Effector CD8-positive, alpha-beta T cell (primary cell): ENCODE measurements around the gene JMJD1C.
A peak's percentile ranks its signal among the peaks of the same experiment; 100 is the strongest.
"Not testable (repeated sequence)": the region's sequence is repeated elsewhere in the genome, so short reads cannot be mapped to it uniquely, and the experiment has no call there.

Source experiments
- DNase-seq: peaks from one replicate; lab custom pipeline; 2025; lab: John Stamatoyannopoulos, UW

Gene JMJD1C

DNA sequence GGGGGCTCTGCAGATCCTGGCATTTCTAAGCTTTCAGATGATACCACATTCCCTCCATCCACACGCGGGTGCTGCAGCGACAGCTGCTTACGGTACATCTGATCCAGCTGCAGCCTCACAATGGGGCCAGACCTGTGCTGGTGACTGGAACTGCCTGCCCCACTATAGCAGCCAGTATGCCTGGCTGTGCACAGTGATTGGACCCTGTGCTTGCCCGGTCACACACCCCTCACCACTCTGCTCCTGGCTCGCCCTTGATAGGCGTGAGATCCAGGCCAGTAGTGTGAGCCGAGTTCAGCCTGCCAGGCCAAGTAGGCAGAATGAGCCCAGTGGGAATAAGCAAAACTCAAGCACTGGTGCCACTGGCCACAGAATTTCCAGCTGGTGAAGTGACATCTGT is 167.8 kb downstream of the JMJD1C start:
- DNase-seq = no peak

DNA sequence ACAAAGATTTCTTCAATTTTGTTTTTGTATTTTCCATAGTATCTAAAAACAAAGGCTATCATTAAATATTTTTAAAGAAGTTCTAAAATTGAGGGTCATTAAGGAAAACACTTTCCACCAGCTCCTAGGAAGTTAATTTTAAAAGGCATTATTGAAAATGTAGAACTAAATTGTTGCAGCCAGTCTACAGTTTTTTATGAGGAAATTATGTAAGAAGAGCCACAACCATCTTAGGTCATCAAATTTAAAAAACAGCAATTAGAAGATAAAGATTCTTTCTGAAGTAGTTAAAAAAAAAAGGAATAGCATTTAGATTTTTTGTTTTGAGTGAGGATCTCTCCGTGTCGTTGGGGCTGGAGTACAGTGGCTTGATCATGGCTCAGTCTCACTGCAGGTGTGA is 171.0 kb downstream of the JMJD1C start:
- no peak for DNase-seq

DNA sequence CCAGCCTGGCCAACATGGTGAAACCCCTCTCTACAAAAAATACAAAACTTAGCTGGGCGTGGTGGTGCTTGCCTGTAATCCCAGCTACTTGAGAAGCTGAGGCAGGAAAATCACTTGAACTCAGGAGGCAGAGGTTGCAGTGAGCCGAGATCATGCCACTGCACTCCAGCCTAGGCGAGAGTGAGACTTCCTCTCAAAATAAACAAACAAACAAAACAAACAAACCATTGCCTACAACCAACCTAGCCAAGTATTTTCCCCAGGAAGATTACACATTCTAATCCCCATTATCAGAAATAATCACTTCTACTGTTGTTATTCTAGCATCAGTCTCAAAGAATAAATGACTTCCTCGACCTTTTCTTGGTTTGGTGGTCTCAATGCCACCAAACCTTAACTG is 172.9 kb downstream of the JMJD1C start:
- DNase-seq = not testable (repeated sequence)

DNA sequence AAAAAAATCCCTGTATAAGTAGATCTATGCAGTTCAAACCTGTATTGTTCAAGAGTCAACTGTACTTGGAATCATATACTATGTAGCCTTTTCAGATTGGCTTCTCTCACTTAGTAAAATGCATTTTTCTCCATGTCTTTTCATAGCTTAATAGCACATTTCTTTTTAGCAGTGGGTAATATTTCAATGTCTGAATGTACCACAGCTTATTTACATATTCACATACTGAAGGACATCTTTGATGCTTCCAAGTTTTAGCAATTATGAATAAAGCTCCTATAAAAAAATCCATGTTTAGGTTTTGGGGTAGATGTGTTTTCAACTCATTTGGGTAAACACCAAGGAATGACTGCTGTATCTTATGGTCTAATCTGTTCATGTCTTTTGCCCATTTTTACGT is 177.6 kb downstream of the JMJD1C start:
- DNase-seq = no peak

DNA sequence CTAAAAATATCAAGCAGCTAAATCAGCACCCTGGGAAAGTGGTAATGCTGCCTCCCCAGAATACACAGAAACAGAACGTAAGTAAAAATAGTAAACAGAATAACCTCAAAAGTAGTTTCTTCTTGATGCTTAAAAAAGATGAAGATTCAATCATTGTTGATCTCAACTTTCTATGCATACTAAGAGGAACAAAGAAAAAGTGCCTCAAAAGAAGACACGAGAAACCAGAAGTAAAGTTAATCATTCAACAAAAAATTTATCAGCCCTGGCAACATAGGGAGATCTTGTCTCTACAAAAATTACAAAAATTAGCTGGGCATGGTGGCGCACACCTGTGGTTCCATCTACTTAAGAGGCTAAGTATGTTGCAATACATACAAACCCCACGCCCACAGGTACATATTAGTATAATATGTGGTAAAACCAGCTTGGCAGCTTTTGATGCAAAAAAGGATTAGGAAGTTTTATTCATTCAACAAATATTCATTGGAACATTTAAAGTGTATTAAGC is 179.0 kb downstream of the JMJD1C start:
- no peak for DNase-seq

DNA sequence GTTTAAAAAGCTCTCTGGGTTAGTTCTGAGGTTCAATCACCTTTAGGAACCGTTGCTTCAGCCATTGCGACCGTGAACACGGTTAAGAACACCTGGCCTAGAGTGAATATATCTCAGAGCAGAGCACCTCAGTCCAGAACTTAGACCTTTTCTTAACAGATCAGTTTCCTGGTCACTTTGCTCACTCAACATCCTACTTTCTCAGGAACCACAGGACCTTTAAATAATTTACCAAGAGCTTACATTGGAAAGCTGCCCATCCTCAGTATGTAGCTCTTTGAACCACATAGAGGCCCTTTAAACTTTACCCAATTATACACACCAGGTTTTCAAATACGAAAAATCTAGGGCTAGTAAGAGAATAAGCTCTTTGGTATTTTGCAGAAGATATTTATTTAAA is 179.4 kb downstream of the JMJD1C start:
- DNase-seq = no peak

DNA sequence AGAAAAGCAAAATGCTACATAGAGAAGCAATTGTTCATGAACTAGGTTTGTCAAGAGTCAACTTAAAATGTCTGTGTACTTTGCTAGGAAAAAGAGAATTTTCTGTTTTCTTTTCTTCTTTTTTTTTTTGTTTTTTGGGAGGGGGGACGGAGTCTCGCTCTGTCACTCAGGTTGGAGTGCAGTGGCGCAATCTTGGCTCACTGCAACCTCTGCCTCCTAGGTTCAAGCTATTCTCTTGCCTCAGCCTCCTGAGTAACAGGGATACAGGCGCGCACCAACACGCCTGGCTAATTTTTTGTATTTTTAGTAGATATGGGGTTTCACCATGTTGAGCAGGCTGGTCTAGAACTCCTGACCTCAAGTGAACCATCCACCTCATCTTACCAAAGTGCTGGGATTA is 181.9 kb downstream of the JMJD1C start:
- DNase-seq = not testable (repeated sequence)

DNA sequence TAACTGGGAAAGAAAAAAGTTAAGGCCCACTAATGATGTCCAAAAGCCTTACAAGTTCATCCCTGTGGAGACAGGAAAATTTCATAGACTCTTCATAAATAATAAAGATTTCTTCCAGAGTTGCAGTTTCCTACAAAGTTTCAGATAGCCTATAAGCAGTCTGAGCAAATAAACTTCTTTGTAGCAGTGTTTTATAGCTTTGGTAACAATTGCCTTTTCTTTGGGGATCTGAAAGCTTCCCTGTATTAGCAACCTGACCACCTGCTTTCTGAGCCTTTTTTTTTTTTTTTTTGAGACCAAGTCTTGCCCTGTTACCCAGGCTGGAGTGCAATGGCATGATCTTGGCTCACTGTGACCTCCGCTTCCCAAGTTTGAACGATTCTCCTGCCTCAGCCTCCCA is 182.7 kb downstream of the JMJD1C start:
- no peak for DNase-seq

DNA sequence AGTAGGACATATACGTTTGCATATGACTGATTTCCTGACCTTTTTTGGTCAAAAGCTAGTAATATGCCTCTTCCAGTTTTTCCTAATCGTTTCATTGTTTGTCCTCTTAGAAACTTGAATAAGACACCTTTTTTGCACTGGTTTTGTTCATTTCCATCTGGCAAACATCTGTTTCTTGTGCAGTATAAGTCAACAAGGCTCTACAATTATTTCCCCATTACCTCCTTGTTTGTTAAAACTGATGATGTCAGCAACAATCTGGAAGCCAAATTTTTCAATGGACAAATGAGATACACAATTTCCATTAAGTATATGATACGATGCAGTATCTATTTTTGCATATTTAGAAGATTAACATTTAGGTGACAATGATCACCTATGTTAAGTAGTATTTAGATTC is 183.8 kb downstream of the JMJD1C start:
- no peak for DNase-seq

DNA sequence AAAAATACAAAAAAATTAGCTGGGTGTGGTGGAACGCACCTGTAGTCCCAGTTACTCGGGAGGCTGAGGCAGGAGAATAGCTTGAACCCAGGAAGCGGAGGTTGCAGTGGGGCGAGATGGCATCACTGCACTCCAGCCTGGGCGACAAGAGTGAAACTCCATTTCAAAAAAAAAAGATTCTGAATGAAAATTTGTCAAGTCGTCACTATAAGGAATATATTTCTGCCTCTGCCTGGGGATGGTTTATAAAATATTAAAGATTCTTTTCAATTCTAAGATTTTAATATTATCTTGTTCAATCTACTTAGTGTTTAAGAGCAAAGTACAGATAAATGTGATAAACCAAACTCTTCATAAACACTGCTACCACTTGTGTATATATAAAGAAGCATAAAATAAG is 185.4 kb downstream of the JMJD1C start:
- DNase-seq = no peak

DNA sequence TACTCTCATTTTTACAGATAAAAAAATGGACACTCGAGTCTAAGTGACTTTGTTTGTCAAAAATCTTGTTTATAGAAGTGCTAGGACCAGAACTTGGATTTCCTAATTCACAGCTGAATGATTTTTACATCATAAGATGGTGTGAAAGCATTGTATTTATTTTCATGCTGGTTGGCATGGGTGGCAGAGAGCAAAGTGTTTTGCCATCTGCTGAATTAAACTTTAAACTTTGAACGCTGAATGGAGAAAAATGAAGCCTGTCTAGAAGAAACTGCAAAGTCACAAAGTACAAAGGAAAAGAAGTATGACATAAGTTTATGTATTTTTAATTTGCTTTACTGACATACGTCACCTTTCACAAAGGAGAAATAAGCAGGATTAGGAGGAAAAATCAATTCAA is 190.7 kb downstream of the JMJD1C start:
- no peak for DNase-seq

DNA sequence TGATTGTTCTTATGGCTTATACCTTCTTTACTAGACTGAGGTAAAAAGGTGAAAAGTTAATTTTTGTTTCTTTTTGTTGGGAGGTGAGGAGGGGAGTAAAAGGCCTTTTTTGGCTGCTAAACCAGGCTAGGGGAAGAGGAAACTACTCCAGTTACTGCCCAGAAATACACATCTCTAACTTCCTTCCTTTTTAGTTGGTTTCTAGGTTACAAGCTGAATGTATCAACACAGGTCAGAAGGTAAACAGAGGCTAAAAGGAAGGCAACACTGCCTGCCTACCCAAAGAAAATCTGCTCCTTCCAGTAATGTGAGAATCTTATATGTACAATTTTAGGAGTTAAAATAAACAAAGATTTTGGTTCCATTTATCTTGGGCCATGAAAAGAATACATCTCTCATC is 192.2 kb downstream of the JMJD1C start:
- DNase-seq = no peak

DNA sequence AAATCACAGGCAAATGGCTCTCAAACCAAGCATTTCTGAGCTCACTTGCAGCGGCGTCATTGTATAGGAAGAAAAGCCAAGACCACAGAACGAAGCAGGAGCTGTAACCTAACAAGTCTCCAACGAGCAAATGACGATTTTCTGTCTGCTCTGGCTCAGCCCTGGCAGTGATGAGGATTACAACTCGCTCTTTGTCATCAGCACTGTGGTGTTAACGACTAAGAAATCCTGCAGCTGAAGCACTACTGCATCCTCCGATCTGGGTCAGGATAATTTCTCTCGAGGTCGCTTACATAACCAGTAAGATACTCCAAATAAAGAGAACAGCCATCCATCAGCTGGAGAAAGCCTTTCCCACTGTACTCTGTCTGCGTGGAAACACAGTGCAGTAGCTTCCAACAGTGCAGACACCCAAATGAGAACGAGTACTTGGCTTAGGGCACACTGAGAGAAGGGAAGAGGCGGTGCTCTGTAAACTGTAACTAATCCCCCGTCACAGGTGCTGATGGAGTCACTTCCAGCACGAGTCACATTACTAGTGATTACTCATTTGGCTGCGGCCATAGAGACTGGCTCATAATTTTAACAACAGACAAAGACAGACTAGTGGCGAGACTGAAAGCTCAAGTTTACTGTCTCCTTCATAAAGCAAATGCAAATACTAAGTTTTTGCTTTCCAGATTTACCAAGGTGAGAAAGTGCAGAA is 196.8 kb downstream of the JMJD1C start:
- peak; percentile 62 for DNase-seq

DNA sequence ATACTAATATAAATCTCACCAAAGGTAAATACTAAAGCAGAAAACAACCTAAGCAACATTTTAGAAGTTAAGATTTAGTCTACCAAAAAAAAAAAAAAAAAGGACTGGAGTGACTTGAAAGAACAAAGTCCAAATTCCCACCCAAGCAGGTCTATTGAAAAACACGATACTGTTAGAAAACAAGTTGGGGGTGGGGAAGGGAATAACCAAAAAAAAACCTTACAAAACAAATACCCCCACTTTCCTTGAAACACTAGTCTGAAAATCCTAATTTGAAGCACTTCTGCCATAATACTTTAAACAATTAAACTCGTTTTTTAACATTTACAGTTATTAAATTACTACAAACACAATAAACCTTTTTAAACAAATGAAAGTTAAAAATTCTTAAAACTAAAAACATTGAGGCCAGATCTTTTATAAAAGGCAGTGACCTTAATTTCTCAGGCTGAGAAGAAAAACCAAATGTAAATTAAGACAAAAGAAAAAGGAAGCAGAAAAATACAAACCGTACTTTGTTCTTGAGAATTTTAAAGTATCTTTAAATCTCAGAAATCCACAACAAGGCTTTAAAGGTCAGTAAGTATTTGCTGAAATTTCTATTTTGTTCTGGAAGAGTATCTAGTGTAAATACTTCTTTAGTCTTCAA is 197.5 kb downstream of the JMJD1C start:
- DNase-seq = no peak

DNA sequence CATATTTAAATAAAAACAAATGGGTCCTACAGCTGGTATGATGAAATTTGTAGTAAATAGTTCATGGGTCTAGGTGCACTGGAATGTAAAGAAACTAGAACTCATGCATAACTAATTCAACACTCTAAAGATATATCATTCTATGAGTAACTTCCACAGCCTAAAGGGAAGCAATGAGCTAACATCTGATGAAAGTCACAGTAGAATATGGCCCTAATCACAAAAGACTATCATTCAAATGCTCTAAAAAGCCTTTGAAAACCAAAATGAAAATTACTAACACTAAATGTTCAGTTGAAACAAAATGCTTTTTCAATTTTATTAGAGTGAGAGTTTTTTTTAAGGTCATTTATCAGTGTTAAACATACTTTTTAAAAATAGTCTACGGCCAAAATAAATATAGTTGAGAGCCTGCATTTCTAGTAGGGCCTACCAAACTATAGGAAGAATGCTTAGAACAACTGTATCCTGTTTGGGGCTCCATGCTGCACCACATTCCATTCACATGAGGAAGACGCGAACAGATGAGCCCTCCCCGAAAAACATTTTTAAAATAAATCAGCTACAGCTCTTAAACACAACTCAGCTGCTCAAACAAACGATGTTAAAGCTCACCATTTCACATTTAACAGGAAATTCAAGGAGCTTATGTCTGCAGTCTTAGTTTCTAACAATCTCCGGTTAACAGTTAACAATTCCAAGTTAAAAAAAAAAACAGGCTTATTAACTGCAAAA is 198.2 kb downstream of the JMJD1C start:
- DNase-seq = no peak

DNA sequence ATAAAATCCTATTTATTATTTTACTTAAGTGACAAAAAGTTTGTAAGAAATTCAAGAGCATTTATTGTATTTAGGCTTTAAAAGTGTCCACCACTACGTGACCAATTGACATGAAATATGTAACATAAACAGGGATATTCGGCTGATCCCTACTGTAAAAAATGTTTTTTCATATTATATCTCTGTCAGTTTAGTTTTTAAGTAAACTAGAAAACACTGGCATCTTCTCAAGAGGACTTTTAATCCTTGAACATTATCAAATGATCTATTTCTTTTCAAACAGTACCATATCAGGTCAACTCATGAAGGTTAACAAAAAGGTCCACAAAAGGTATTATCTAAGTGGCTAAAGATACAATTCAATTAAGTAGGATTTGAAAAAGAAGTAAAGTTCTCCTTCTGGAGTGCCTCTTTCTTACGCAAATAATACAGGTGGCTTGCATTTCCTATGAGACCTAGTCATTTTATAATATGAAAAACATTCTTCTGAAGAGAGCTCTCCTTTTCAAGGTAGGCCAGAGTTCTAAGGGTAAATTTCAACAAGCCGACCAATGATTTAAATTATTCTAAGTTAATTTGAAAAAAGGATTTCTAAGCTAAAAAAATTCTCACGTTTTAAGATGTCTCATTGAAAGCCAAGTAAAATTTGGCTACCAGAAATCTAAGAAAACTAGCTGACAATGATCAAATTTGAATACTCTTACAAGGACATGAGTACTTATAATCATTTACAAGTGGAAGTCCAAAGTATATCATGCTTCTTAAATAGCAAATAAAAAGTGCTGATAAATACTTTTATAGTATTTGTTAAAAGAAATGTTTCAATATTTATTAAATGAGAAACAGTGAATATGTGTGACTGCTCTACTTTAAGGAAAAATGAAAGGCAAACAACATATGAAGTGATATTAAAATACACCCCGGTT is 199.1 kb downstream of the JMJD1C start:
- no peak for DNase-seq

DNA sequence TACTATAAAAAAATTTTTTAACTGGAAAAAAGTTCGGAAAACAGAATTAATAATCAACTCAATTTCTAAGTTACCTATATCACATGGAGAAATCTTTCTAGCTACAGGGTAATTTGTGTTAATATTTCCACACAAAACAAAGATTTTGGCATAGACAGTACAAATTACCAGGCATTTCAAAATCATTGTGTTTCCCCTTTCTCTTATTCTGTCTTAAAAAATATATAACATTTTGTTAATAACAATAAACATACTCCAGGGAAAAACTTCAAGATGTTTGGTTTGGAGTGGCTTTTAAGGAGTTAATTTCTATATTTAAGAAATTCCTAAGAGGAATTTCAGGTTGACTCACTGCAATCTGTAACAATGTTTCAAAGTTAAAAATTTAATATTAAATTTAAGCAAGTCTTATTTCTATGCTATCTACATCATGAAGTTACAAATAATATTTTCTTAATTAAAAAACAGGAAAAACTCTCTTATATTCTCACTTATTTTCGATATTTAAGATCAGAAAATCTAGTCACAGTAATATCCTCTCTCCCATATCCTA is 200.0 kb downstream of the JMJD1C start:
- no peak for DNase-seq

DNA sequence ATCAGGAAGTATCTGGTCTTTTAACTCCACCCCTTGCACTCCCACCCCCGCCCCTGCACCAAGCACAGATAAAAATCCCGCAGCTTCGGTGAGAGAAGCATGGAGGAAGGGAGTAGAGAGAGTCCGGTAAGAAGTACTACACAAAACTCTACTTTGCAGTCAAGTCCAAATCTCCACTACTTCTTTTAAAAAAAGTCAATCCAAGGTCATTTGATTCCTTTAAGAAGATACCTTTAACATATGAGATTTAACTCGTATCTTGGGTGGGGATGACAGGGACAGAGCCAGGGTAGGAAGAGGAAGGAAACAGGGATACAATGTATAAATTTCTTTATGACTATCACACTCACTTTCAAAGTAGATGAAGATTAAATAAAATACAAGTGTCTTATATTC is 200.6 kb downstream of the JMJD1C start:
- DNase-seq = peak; percentile 34

DNA sequence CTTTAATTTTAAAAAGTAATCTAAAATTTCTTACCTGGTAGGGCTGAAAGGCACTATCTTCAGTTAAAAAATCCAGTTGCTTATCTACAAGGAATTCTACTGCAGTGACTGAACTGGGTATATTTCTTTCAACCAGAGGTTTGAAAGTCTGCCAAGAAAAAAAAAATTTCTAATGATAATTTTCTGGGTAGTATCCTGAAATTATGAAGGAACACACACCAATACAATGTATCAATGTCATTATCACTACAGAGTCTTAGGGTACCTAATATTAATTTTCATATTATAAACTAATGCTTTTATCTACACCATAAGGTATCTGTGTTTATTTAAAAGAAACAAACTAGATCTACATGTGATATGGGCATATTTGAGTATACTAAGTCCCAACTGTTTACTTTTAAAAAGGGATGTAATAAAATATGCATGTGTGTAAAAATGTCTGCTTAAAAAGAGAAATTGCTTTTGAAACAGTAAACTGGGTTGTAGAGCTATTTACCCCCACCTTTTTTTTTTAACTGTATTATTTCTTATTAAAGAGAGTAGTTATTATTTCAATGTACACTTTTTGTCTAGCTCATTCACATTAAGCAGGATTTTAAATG is 201.1 kb downstream of the JMJD1C start:
- no peak for DNase-seq

DNA sequence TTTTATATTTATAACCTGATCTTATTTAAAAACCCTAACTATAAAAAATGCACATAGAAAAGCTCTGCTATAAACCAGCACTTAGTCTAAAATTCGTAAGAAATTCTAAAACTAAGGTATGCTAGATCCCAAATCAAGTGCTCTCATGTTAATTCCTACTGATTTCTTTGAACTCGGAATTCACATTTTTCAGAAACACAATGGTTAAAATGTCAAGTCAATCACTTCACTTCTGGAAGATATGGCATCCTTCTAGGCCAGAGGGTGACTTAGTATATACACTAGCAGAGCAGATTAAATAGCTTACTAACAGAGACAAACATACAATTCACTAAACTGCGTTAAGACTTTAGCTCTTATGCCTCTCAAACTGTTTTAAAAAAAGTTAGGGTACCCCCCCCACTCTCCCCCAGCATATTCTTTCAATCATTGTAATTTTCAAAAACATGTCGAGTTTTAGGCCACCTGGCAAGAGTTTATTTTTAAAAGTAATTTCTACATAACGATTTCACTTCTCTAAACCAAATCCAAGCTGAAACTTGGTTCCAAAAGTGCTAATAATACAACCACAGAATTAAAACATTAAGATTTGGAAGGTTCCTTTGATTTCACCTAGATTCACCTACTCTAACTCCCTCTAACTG is 203.2 kb downstream of the JMJD1C start:
- no peak for DNase-seq

DNA sequence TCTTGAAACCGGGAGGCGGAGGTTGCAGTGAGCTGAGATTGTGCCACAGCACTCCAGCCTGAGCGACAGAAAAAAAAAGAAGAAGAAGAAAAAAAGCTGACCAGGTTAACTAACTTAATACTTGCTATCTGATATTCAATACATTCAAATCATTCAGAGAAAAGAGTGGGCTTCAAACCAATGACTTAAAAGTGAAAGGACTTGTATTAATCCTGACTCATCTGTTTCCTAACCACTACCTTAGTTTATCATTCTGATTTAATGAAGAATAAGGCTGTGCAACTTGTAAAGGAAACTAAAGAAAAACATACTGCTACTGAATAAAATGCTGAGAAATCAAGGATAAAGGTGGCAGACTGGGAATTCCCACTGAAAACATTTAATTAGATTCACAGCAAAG is 204.3 kb downstream of the JMJD1C start:
- DNase-seq = no peak
